HG02884 (cell line): Measurements from ENCODE around the gene TMEM273.

Source experiments
- ATAC-seq: cut with Tn5 transposase; IDR thresholded peaks from one replicate; pipeline ENCODE4 v1.9.1; 2021; ENCODE audit warnings: mild to moderate bottlenecking, moderate library complexity; ENCODE audit not compliant: unreplicated experiment

TMEM273 gene

GRCh38 chr10:49166484-49167400 lies 21.4 kb downstream of the TMEM273 start:
- ATAC-seq = no peak

- ATAC-seq = no peak
Measured at GRCh38 chr10:49165821-49166483, 22.2 kb downstream of the TMEM273 start.

- ATAC-seq = no peak
Measured at GRCh38 chr10:49165259-49165658, 22.9 kb downstream of the TMEM273 start.

- ATAC-seq = peak; percentile 95
Measured at GRCh38 chr10:49164559-49165188, 23.5 kb downstream of the TMEM273 start.

GRCh38 chr10:49163741-49164140 lies 24.4 kb downstream of the TMEM273 start:
- no peak for ATAC-seq

- ATAC-seq = no peak
Measured at GRCh38 chr10:49162761-49163310, 25.4 kb downstream of the TMEM273 start.

- ATAC-seq = no peak
Measured at GRCh38 chr10:49162063-49162462, 26.1 kb downstream of the TMEM273 start.

- ATAC-seq = no peak
Measured at GRCh38 chr10:49161411-49161997, 26.7 kb downstream of the TMEM273 start.

- no peak for ATAC-seq
Measured at GRCh38 chr10:49160814-49161213, 27.4 kb downstream of the TMEM273 start.

- ATAC-seq = no peak
Measured at GRCh38 chr10:49160110-49160509, 28.1 kb downstream of the TMEM273 start.

- ATAC-seq = no peak
Measured at GRCh38 chr10:49158915-49159314, 29.3 kb downstream of the TMEM273 start.

- no peak for ATAC-seq
Measured at GRCh38 chr10:49158404-49158803, 29.8 kb downstream of the TMEM273 start.

- no peak for ATAC-seq
Measured at GRCh38 chr10:49157229-49157628, 31.0 kb downstream of the TMEM273 start.

GRCh38 chr10:49154641-49155040 lies 33.5 kb downstream of the TMEM273 start:
- no peak for ATAC-seq

- no peak for ATAC-seq
Measured at GRCh38 chr10:49153971-49154370, 34.2 kb downstream of the TMEM273 start.

- no peak for ATAC-seq
Measured at GRCh38 chr10:49153115-49153514, 35.1 kb downstream of the TMEM273 start.

- no peak for ATAC-seq
Measured at GRCh38 chr10:49152663-49153062, 35.5 kb downstream of the TMEM273 start.

GRCh38 chr10:49152037-49152436 lies 36.2 kb downstream of the TMEM273 start:
- ATAC-seq = no peak

- no peak for ATAC-seq
Measured at GRCh38 chr10:49151481-49151880, 36.7 kb downstream of the TMEM273 start.

- no peak for ATAC-seq
Measured at GRCh38 chr10:49151025-49151445, 37.2 kb downstream of the TMEM273 start.

GRCh38 chr10:49150426-49150825 lies 37.8 kb downstream of the TMEM273 start:
- no peak for ATAC-seq
